ENCODE measurements around the gene UNC13C.

DNA sequence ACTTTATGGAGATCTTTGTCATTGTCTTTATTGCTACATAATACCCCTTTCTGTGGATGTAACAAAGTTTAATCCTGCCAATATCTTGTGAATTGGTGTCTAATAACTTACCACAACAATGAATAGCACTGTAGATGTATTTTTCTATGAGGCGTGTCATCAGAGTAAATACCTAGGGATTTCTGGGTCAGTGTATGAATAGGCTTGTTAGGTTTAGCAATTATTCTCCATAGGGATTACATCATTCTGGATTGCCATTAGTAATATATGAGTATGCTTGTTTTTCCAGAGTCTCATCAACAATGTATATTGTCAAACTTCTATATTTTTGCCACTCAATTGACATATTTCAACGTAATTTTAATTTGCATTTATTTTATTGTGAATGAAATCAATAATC, 67.9 kb downstream of the UNC13C start:
- no peak for TF ChIP-seq RFX5 (IDR thresholded peaks at IDR 0.05; ENCODE audit: low read length)
- TF ChIP-seq CHD2 (IDR thresholded peaks at IDR 0.05; ENCODE audit: low read length, partially characterized antibody), result no peak
- TF ChIP-seq RXRA (IDR thresholded peaks at IDR 0.05; ENCODE audit: borderline replicate concordance, low read depth), result no peak
- TF ChIP-seq POLR2AphosphoS5 (IDR thresholded peaks at IDR 0.05; ENCODE audit: low read depth, low read length), result no peak
- no peak for TF ChIP-seq FOSL2 (IDR thresholded peaks at IDR 0.05; ENCODE audit: borderline replicate concordance, low read depth)
- no peak for TF ChIP-seq GABPA (IDR thresholded peaks at IDR 0.05; ENCODE audit: low read depth)
- no peak for TF ChIP-seq CTCF (IDR thresholded peaks at IDR 0.05)
